HG02759 (cell line): ENCODE data around the gene KCNH1.

Source experiments
- ATAC-seq: cut with Tn5 transposase; IDR thresholded peaks from one replicate; pipeline ENCODE4 v1.9.1; 2021; ENCODE audit warnings: mild to moderate bottlenecking, moderate library complexity; ENCODE audit not compliant: unreplicated experiment

Gene KCNH1

GRCh38 chr1:210657806-210658205, 476.1 kb downstream of the KCNH1 start:
- ATAC-seq: no peak

GRCh38 chr1:210655511-210655910, 478.4 kb downstream of the KCNH1 start:
- no peak for ATAC-seq

DNA sequence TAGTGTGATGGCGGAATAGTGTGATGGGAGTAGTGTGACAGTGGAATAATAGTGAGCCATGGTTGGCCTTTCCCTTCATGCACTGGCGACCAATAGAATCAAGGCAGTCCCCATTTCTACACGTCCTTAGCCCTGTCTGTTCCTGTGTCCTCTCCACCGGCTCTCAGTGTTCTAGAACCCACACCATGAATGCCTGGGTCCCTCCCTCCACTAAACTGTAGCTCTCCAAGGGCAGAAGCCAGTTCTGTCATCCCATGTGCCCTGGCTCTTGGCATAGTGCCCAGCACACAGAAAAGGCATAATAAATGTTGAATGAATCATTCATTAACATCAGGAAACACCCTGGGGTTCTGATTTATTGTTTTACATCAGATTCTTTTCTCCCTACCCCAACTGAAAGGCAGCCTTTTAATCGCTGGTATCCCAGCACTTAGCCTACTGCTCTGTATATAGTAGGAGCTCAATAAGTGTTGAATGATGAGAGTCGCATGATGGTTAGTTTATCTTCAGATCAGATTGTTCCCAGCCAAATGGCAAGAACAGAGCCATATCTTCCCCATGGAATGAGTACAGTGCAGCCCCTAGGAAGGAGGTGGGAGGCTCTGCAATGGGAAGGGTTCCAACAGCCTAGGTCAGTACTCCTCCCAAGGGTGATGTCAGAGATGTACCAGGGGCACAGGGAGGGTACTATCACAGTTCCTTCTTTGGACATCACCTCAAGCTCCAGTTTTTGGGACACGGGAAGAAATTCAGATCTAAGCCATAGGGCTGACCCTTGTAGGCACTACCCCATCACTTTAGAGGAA, 479.6 kb downstream of the KCNH1 start:
- ATAC-seq: no peak

- ATAC-seq: no peak
Measured at GRCh38 chr1:210653771-210654170, 480.2 kb downstream of the KCNH1 start.

- ATAC-seq: no peak
Measured at GRCh38 chr1:210652329-210652954, 481.5 kb downstream of the KCNH1 start.

DNA sequence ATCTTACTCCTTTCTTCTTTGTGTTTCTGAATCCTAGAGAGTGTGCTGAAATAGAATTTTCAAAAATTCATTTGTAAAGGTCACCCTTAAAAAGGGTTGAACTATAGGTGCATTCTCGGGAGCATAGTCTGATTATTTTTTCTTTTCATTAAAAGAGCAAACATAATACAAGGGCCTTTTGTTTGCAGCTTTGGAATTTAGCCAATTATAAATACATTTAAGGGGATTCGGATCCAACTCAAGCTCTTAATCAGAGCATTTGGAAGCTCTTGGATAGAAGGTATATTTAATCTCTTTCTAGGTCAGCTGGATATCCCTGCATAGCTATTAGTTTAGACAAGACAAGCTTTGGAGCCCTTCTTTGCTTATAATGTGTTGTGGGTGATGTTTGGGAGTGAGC, 483.5 kb downstream of the KCNH1 start:
- no peak for ATAC-seq

- no peak for ATAC-seq
Measured at GRCh38 chr1:210648588-210649269, 485.2 kb downstream of the KCNH1 start.

DNA sequence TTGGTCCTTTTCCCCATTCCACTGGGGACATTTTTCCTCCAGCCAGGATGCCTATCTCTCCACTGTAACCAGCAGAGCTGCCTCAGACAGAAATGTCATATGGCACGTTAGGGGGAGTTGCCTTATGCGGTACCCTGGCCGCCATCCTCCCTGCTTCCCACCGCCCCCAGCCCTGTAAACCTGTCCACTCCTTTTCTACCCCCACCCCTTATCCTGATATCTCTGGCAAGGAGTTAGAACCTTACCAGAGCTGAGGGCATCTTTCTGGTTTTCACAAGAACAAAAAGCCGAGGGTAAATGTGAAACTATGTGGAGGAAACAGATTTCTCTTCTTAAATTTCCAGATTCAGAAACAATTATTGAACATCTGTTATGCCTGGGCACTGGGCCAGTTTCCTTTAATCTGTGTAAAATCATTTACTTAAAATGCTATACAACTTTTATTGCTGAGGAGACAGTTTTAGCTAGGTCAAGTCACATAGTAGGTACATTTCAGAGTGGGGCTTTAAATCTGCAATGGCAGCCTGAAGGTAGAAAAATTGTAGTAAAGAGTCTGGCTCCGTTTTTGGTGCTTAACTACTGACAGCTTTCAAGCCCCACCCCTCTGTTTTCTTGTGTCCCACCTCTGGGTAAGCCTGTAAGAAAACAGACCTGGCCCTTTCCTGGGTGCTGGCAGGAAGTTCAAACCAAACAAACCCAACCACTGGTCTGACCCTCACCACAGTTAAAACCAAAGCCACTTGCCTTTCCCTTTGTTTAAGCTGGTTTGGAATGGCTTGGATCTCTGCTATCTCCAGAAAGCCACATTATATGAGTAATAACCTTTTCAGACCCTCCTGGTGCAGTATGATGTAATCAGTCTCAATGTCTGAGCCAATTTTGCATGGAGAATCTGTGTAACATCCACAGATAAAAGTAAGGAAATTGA, 486.3 kb downstream of the KCNH1 start:
- no peak for ATAC-seq

GRCh38 chr1:210646258-210646616, 487.7 kb downstream of the KCNH1 start:
- ATAC-seq: no peak

- no peak for ATAC-seq
Measured at GRCh38 chr1:210645582-210646257, 488.2 kb downstream of the KCNH1 start.

GRCh38 chr1:210641582-210641981, 492.4 kb downstream of the KCNH1 start:
- no peak for ATAC-seq

DNA sequence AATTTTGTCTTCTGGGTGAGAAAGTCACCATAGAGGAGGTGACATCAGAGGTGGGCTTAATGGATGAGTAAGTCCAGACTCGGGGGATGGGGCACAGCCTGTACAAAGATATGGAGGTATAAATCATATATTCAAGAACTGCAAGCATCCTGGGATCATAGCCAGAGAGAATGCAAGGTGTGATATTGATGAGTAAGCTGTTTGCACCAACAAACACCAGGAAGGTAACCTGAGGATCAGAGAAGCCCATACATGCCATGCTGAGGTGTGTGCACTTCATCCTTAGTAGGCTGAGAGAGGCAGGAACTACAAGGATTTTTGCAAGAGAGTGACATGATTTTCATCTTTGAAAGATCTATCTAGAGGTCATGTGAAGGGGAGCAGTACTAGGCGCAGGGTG, 498.8 kb downstream of the KCNH1 start:
- ATAC-seq: no peak

DNA sequence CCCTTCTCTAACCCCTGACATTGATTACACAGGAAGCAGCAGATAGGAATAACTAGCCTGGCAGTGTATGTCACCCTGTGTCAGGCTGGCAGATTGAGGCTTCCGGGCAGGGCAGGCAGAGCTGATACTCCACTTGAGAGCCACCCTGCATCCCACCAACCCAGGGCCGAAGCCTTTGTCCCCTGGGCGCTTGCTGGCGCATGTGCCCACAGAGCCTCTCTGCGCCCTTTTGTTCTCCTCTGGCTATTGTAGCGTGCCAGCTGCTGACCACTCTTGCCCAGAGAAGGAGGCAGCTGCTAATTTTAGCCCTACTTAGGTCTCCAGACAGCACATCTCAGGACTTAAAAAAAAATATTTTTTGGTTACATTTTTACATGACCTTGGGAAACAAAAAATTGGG, 500.3 kb downstream of the KCNH1 start:
- no peak for ATAC-seq

GRCh38 chr1:210633140-210633539, 500.8 kb downstream of the KCNH1 start:
- ATAC-seq: no peak

GRCh38 chr1:210631399-210631798, 502.5 kb downstream of the KCNH1 start:
- no peak for ATAC-seq

DNA sequence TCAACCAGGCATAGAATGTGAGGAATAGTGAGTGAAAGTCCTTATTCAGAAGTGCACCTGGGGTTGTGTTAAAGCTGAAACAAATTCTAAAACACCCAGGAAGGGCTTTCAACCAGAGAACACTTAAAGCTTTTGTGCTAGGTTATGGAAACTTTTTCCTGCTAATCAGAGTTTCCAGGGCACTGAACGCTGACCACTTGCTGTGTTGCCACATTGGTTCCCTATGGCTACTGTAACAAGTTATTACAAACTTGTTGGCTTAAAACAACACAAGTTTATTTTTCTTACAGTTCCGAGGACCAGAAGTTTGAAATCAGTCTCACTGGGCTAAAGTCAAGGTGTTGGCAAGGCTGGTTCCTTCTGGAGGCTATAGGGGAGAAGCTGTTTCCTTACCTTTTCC, 504.7 kb downstream of the KCNH1 start:
- ATAC-seq: no peak

GRCh38 chr1:210627755-210628154, 506.2 kb downstream of the KCNH1 start:
- ATAC-seq: no peak
